Stimulated activated CD8-positive, alpha-beta memory T cell treated with anti-CD3 and anti-CD28 coated beads, Interleukin-12 subunit alpha, Interleukin-12 subunit beta, amount 100 ng/mL, for 4 hours (primary cell): ENCODE measurements around the gene POLR2F.
"Not testable (repeated sequence)": the region's sequence is repeated elsewhere in the genome, so short reads cannot be mapped to it uniquely, and the experiment has no call there.

Experiments
- DNase-seq: peaks from one replicate; pipeline ENCODE4 v3.0.0-alpha.2; 2020; ENCODE audit warnings: low read depth

POLR2F gene

DNA sequence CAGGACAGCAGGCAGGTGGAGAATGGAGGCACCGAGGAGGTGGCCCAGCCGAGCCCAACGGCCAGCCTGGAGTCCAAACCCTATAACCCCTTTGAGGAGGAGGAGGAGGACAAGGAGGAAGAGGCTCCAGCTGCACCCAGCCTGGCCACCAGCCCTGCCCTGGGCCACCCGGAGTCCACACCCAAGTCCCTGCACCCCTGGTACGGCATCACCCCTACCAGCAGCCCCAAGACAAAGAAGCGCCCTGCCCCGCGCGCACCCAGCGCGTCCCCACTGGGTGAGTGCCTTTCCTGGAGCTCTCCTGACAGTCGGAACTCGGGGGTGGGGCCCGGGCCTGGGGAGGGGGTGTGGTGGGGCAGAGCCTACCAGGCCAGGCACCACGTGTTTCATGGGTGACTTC is 27.7 kb upstream of the POLR2F start:
- DNase-seq = no peak

DNA sequence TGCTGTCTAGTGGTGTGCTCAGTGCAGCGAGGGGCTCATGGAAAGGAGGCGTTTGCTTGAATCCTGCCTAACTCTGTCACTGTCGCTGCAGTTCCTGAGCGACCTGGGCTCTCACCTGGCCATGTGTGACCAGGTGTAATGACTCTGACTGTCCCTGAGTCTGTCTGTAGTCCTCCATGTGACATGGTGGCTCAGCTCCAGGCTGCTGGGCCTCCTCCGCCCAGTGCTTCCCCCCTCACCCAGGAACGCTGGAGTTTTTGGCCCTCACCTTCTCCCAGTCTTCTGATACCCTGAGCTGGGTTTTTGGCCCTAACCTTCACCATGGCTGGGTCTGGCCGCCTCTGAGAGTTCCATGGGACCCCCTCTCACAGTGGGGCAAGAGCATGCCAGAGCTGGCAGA is 27.1 kb upstream of the POLR2F start:
- DNase-seq = no peak

DNA sequence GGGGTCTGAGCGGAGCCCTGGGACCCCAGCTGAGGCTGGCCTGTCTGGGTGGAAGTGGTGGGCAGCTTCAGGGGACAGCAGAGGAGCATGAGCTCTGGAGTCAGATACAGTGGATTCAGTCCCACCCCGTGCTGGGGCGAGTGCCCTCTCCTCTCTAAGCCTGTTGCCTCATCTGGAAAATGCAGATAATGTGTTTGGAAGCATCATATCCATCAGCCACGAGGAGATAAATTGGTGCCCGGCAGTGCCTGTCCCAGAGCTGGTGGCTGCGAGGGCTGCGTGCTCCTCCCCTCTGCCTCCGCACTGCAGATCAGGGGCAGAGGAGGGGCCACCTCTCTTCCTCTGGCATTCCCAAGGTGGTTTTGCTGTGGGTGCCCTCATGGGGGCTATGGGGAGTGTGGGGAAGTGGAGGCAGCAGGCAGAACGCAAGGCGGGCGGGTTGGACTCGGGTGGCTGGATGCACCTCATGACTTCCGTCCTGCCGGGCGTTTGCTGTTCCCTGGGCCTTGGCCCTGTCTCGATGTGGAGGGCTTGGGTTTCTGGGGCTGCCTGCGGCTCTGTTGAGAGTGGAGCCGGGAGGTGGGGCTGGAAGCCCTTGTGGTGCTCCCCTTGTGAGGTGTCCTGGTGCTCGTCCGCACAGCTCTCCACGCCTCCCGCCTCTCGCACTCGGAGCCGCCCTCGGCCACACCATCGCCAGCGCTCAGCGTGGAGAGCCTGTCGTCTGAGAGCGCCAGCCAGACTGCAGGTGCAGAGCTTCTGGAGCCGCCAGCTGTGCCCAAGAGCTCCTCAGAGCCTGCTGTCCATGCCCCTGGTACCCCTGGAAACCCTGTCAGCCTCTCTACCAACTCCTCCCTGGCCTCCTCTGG is 26.5 kb upstream of the POLR2F start:
- no peak for DNase-seq

DNA sequence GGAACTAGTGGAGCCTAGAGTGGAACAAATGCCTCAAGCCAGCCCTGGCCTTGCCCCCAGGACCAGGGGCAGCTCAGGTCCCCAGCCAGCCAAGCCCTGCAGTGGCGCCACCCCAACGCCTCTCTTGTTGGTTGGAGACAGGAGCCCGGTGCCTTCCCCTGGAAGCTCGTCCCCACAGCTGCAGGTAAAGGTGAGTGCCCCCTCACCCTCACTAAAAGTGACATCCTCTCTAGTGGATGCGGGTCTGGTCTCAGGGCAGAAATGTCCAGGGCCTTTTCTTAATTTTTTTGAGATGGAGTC is 25.9 kb upstream of the POLR2F start:
- no peak for DNase-seq

DNA sequence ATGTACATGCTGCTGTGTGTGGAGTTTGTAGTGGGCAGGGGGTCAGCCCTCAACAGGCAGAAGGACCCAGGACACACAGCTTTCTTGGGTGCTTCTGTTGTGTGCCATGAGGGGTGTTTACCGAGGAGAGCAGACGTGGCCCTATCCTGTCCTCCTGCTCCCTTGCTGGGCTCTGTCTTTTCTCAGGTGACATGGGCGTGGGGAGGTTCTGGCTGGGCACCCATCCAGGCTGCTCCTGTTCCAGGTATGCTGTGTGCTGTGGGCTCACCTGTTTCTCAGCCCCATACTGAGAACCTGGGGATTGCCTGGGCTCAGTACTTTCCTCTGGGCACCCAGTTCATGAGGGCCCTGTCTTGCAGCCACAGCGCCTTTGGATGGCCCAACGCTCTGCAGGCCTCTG is 24.1 kb upstream of the POLR2F start:
- no peak for DNase-seq

DNA sequence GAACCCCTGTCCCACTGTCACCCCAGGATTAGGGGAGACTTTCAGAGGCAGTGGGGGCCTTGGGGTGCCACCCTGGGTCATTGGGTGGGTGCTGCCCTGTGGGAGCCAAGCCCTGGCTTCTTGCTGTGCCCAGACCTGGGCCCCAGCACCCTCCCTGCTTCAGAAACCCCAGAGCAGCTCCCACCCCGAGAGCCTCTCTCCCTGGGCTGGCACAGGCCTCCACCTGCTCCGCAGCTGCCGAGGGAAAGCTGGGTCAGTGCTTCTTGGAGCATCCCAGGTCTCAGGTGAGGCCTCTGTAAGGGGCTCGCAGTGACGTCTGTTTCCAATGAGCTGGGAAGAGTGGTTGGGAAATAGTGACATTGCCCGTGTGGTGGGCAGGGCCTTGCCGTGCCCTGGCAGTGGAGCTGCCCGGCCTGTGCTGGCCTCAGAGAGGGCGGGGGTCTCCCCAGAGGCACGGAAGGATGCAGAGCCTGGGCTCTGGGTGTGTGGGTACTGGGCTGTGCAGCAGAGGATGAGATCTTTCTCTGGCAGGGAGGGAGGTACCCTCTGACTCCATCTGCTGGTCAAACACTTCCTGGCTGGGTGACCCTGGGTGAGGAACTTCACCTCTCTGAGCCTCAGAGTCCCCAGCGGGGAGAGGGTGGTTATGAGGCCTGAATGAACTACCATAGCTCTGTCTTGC is 23.1 kb upstream of the POLR2F start:
- no peak for DNase-seq

DNA sequence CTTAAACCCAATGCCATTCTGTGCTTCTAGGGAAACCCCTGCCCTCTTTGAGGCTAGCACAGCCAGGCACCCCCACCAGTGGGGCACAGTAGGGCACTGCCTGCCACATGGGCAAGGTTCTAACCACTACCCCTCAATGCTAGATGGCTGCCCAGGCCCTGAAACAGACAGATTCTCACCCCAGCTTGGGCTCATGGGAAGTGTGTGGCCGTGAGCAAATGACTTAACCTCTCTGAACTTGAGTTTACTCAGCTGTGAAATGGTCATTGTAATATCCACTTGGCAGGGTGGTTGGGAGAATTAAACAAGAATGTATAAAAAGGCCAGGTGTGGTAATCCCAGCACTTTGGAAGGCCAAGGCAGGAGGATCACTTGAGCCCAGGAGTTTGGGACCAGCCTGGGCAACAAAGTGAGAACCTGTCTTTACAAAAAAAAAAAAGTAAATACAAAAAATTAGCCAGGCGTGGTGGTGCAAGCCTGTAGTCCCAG is 22.5 kb upstream of the POLR2F start:
- no peak for DNase-seq

DNA sequence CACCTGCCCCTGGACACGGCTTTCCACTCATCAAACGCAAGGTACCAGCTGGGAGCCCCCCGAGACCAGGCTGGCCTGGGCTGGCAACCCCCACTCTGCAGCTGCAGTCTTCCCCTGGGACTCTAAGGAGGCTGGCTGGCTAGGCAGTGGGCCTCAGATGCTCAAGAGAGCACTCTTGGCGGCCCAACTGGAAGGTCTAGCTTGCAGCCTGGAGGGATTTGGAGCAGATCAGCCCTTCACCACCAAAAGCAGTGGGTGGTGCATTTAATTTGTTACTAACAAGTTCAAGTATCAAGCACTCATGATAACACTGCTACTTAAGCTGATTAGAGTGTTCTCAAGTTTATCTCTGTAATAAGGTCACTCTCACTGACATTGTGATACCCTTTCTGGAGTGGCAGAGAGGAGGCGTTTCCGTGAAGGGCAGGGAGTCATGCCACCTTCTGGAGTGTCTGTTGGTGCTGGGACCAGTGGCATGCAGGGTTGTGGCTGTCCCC is 21.6 kb upstream of the POLR2F start:
- no peak for DNase-seq

DNA sequence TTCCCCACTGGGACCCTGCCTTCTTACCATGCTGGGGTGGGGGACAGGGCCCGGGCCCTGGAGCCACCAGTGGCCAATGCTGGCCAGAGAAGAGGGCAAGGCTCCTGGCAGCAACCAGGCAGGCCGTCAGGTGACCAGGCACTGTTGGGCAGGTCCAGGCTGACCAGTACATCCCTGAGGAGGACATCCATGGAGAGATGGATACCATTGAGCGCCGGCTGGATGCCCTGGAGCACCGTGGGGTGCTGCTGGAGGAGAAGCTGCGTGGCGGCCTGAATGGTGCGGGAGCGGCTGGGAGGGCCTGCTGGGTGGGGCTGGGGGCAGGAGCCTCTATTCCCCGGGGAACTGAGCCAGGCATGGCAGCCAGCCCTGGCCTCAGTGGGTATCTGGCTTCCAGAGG is 21.1 kb upstream of the POLR2F start:
- no peak for DNase-seq

DNA sequence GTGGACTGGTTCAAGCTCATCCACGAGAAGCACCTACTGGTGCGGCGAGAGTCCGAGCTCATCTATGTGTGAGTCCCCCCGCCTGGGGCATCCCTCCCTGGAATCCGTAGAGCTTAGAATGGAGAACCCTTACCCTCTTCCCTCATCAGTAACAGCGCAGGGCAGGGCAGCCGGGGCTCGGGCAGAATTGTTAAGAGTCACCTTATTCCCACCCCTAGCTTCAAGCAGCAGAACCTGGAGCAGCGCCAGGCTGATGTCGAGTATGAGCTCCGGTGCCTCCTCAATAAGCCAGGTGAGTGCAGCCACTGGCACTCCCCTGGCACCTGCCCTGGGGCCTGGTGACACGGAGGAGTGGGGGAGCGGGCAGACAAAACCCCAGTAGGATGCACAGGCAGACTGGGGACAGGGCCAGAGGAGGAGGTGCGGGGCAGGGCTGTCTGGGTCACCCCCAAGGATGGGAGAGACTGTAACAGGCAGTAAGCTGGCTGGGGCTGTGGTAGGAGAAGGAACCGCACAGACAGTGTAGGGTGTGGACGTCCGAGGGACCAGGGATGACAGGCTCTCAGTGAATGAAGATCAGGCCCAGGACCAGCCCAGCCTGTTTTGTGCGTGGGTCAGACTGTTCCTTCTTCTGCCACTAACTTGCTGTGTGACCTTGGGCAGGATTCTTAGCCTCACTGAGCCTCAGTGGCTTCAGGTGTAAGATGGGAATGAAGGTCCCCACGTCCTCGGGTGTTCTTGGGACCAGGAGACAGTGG is 20.5 kb upstream of the POLR2F start:
- DNase-seq = no peak

DNA sequence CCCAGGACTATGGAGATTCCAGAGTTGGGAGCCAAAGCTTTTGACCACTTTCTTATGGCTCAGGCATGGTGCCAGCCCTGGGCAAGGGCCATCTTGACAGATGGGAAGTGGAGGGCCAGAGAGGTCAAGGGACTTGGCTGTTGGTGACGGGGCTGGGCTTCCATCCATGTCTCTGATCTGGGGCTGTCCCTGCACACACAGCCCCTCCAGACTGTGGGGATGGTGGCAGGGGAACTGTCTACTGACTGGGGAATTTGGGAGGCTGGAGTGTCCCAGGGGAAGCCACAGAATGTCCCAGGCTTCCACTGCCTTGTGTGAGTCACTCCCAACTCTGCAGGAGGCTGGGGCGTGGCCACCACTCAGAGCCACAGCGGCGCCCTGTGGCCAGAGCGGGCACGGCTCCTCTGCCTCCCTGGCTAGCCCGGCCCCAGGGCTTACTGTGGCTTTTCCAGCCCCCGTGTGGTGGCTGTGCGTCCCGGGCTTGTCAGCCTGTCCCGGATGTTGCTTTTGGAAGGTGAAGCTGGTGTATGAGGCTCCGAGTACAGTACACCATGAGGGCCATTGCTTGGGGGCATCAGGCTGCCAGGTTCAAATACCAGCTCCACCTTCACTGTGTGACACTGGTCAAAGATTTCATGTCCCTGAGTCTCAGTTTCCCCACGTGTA is 19.7 kb upstream of the POLR2F start:
- DNase-seq = peak; percentile 67

DNA sequence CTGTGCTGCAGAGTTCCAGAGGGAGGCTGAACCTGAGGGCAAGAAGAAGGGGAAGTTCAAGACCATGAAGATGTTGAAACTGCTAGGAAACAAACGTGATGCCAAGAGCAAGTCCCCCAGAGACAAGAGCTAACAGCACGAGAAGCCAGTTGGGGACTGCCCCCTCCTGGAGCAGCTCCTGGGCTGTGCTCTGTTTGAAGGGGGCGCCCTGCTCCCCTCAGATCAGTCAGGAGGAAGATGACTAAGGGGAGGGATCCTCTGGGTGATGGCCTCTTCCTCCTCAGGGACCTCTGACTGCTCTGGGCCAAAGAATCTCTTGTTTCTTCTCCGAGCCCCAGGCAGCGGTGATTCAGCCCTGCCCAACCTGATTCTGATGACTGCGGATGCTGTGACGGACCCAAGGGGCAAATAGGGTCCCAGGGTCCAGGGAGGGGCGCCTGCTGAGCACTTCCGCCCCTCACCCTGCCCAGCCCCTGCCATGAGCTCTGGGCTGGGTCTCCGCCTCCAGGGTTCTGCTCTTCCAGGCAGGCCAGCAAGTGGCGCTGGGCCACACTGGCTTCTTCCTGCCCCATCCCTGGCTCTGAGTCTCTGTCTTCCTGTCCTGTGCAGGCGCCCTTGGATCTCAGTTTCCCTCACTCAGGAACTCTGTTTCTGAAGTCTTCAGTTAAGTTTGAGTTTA is 12.7 kb upstream of the POLR2F start:
- DNase-seq = no peak

DNA sequence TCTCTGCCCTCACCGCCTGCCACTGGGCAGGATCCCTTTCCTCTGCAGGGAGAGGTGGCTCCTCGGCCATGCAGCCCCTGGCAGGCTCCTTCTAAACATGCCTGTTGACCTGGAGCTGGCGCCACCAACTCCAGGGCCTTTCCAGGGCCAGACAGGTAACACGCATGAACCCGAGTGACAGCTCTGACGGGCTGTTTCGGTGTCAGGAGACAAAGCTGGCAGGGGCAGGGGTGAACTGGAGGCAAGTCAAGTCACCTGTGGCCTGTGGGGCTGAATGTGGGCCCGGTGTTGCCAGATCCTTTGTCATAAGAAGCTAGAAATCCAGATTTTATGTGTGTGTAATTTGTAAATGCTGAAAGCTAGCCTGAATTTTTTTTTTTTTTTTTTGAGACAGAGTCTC is 11.4 kb upstream of the POLR2F start:
- DNase-seq = no peak

DNA sequence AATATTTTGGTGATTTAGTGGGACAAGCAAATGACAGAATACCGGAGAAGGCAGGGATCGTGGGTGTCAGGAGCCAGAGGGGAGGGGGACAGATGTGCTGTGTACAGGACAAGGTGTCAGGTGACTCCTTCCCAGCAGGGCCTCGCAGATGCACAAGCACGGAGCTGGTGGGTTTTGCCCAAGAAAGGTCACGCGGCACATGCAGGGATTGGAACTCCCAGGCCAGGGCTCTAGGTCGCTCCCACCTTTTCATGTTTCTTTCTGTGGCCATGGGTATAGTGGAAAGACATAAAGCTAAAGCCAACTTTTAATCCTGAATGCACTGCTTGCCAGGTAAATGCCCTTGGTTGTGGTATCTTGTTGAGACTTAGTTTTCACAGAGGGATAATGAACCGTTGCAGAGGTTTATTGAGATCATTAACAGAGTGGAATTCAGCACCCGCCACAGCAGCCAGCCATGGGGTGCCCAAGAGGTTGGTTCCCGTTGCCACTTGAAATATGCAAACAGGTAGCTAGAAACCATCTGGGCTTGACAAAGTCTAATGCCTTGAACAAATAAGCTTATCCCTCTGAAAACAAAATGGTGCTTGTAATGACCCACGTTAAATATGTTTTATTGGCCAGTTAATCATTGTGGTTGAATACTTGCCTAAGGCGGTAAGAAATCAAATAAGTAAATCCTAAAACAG is 10.2 kb upstream of the POLR2F start:
- DNase-seq = no peak

DNA sequence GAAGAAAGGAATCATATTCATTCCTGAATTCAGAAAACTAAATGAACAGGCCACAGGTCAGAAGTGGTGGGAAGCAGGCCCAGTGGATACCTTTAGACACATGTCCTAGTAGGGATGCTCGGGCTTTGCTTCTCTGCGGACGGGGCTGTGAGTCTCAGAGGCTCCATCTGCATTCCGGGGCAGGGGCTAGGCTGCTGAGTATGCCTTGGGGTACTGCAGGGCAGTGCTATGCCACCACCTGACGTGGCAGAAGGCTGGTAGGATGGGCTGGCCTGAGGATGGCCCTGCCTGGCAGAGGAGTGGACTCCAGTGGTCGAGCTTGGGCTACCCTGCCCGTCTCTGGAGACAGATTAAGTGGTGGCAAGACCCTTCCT is 9.7 kb upstream of the POLR2F start:
- no peak for DNase-seq

DNA sequence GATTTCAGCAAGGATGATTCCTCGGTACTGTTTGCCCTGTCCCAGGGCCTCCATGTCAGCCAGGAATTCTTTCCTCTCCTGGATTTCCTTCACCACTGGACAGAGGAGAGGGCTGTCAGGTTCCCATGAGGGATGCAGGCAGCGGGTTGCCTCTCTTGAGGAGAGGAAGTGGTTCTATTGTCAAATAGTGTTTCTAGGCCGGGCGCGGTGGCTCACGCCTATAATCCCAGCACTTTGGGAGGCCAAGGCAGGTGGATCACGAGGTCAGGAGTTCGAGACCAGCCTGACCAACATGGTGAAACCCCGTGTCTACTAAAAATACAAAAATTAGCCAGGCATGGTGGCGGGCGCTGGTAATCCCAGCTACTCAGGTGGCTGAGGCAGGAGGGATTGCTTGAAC is 9.1 kb upstream of the POLR2F start:
- DNase-seq = not testable (repeated sequence)

DNA sequence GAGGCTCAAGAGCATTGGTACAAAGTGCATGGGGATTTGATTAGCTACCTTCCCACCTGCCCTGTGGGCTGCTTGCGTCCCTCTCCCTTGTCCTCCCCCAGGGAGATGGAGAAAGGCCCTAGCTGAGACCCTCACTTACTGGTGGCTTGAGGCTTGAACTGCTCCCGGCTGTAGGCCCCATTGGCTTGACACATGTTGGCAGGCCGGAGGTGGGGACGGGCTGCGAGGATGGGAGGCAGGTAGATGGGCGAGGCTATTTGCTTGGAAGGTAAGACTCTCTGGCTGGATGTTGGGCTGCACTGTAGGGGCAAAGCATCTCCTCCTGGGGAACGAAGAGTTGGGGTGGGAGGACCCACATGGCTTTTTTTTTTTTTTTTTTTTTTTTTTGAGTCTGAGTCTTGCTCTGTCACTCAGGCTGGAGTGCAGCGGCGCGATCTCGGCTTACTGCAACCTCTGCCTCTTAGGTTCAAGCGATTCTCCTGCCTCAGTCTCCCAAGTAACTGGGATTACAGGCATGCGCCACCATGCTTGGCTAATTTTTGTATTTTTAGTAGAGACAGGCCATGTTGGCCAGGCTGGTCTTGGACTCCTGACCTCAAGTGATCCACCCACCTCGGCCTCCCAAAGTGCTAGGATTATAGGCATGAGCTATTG is 6.2 kb upstream of the POLR2F start:
- not testable (repeated sequence) for DNase-seq

DNA sequence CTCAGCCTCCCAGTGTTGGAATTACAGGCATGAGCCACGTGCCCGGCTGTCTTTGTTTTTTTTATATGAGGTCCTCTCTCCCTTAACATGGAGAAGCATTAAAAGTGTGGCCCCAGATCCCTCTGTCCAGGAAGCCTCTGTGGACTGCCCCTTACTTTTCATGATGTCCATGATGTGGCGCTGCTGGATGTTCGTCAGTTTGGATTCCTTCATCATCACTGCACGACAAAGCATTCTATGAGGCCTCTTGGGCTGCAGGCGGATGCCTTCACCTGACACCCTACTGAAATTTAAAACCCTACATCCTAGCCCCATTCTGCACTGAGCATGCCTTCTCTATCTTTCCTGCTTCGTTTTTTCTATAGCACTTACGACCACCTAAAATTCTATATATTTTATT is 2.2 kb upstream of the POLR2F start:
- DNase-seq = no peak

DNA sequence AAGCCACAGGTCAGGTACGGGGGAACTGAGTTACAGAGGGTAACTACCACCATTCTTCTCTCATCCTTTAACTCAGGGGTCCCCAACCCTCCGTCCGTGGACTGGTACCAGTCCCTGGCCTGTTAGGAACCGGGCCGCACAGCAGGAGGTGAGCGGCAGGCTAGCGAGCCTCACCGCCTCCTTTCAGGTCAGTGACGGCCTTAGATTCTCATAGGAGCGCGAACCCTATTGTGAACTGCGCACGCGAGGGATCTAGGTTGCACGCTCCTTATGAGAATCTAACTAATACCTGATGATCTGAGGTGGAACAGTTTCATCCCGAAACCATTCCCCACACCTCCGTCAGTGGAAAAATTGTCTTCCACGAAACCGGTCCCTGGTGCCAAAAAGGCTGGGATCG is 870 bp upstream of the POLR2F start:
- not testable (repeated sequence) for DNase-seq

DNA sequence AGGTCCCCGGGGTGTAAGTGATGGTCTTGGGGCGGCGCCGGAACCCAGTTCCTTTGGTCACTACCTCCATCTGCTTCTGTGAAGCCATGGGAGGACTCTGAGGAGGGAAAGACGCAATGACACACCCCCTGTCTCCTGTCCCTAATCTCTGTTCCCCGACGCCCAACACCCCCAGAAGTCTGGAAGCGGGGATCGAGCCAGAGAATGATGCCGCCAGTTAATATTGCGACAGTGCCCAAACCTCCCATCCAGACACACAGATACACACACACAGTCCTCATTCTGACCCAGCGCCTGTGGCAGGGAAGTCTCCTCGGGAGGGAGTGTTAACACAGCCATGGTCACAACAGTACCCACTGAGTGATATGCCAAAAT is 450 bp upstream of the POLR2F start:
- no peak for DNase-seq

DNA sequence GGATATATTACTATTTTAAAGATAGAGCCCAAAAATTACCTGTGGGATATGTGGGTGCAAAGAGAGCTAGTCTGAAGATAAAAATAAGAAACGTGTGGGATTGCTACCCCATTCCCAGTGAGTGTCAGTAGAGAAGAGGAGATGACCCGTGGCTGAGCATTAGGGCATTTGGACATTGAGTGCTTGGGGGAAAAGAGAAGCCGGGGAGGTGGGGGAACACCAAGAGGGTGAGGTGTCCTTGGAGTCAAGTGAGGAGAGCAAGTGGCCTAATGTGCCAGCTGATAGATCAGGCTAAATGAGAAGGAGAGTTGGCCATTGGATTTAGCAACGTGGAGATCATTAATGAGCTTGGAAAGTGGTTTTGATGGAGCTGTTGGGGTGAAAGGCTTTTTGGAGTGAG is 1.2 kb downstream of the POLR2F start:
- DNase-seq = no peak
